T-helper 2 cell treated with Interferon-gamma antibody and Interleukin-4, amounts not matched to agents 100 ng/mL and 5 ng/mL, for 36 hours (primary cell): ENCODE results near the gene SLC25A11. TPM values are rescaled to one million over a fixed set of nuclear protein-coding genes. Genes with fewer than 3 reads are reported as not detected.

Experiments
- intact Hi-C: fragments of 100-400 bp; cut with micrococcal nuclease; formaldehyde crosslinking; loops from one replicate; pipeline ENCODE4 v1.15.1; 2023
- total RNA-seq: library from RNA; stranded (reverse); gene quantifications from 2 replicates; pipeline ENCODE4 v1.2.3, GENCODE V29; 2022

Gene SLC25A11
- total RNA-seq, 1 donor from 2014 or later: 88.9 TPM

DNA sequence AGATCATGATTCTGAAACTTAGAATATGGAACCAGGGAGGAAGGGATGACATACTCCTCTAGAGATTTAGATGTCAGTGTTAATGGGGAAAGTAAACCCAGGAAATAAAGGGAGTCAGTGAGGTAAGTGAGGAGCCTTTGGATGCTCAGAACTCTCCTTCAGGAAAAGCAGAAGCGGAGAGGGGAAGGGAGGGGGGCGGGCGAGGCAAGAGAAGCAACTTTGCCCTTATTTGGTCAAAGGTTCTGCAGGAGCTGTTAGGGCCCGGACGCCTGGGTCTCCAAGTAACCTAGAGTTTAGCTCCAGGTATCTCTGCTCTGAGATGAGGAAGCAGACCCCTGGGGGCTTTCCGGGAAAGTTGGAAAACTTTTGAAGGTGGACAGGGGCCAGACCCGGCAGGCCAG lies 7.2 kb upstream of the SLC25A11 start:
- intact Hi-C loops: loop anchor here (5.0 to 10.0 kb wide), 3 partner anchors 40 to 1708 kb away; partner anchors contain the start of genes C17orf100, CAMTA2, MED31 and UBE2G1

DNA sequence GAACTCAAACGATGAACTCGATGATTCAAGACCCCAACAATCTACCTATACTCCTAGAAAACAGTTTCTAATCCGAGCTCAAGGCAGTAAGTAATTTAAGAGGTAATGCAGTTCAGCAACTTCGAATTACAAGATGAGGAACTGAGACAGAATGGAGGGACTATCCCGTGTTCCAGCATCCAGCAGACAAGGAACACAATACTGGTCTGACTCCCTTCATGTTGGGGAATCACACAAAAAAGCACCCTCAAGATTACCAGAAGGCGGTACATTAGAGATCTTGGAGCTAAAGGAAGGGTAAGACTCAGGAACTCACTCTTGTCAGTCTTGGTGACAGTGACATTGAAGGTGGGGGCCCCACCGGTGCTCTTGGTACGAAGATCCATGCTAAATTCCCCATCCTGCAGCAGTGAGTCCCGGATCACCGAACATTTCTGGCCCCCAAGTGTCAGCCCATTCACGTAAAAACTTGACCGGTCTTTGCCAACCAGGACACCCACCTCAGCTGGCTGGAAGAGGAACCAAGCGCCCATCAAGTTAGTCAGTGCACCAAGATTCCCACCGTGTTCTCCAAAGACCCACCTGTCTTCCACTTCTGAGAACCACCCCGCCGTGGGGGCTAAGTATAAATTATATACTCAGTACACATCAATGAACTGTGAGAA lies 6.6 kb upstream of the SLC25A11 start:
- intact Hi-C loops: loop anchor here (5.0 to 10.0 kb wide), 3 partner anchors 41 to 1708 kb away; partner anchors contain the start of genes C17orf100, CAMTA2, MED31 and UBE2G1

GRCh38 chr17:4945944-4946280 lies 6.1 kb upstream of the SLC25A11 start:
- intact Hi-C loops: loop anchor here (5.0 to 10.0 kb wide), 3 partner anchors 41 to 1709 kb away; partner anchors contain the start of genes C17orf100, CAMTA2, MED31 and UBE2G1

GRCh38 chr17:4945176-4945943 lies 5.5 kb upstream of the SLC25A11 start:
- intact Hi-C loops: loop anchor here (5.0 to 10.0 kb wide), 3 partner anchors 42 to 1709 kb away; partner anchors contain the start of genes C17orf100, CAMTA2, MED31 and UBE2G1

DNA sequence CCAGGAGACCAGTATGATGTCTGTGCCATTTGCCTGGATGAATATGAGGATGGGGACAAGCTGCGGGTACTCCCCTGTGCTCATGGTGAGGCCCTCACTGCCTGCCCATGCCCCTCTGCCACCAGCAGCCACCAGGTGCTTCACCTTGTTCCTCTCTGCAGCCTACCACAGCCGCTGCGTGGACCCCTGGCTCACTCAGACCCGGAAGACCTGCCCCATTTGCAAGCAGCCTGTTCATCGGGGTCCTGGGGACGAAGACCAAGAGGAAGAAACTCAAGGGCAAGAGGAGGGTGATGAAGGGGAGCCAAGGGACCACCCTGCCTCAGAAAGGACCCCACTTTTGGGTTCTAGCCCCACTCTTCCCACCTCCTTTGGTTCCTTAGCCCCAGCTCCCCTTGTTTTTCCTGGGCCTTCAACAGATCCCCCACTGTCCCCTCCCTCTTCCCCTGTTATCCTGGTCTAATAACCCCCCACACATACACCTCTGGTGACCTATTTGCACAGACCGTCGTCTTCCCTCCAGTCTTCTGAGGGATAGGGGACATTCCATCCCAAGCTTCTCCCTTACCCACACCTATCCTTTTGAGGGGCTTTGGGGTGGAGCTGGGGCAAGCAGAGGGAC lies 4.8 kb upstream of the SLC25A11 start:
- intact Hi-C loops: loop anchor here (5.0 to 10.0 kb wide), 4 partner anchors 43 to 1710 kb away; partner anchors contain the start of genes C17orf100, CAMTA2, MED31 and PSMB6

DNA sequence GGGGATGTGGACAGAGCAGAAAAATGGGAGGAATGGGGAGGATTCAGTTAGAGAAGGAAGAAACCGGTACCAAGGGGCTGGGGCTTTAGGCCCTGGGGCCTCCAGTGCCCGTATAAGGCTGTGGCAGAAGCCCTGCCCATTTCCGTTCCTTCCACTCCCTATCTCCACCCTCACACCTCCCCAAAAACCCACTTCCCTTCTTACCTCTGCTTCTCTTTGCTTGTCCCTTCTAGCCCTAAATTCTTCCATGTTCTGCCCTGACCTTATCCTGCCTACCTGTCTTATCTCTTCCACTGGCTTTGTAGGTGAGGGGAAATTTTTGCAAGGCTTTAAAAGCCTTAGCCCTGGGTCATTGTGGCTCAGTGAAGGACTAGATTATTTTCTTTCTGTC lies 4.3 kb upstream of the SLC25A11 start:
- intact Hi-C loops: loop anchor here (5.0 to 10.0 kb wide), 3 partner anchors 147 to 1711 kb away; partner anchors contain the start of genes C17orf100, MED31, PSMB6 and UBE2G1

GRCh38 chr17:4942760-4943508 lies 3.1 kb upstream of the SLC25A11 start:
- intact Hi-C loops: loop anchor here (5.0 to 10.0 kb wide), 3 partner anchors 146 to 1712 kb away; partner anchors contain the start of genes C17orf100, MED31, PSMB6 and UBE2G1

DNA sequence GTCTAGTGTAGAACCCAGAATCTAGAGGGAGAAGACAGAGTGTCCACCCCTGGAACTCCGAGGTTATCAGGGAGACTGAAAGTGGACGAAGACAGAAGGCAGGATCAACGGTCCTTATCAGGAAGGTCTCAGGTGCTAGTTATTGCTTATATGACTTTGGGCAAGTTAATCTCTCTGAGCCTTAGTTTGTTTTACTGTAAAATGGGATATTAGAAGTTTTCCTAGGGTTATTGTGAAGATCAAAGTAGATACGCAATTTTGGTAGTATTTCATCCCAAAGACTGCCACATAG lies 1.4 kb upstream of the SLC25A11 start:
- intact Hi-C loops: loop anchor here (2.0 to 10.0 kb wide), 4 partner anchors 32 to 1714 kb away; partner anchors contain the start of genes C17orf100, MED31, PSMB6 and UBE2G1

- intact Hi-C loops: loop anchor here (1.0 to 10.0 kb wide), 10 partner anchors 8 to 1714 kb away; partner anchors contain the start of genes ARRB2, C17orf100, INCA1 and KIF1C
These were observed 891 bp upstream of the SLC25A11 start for GRCh38 chr17:4940555-4941318.

DNA sequence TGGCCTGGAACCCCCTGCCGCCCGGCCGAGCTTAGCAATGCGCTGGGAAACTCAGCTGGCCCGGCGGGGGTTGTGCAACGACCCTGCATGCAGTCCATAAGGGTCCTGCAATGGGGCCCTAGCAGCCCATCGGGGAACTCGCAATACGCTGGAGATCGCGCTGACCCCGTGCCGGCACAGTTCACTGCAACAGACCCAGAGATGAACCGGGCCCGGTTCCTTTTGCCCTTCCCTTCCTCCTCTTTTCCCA lies 375 bp downstream of the SLC25A11 start:
- intact Hi-C loops: no loop called here

- intact Hi-C loops: no loop called here
These were observed 929 bp downstream of the SLC25A11 start for GRCh38 chr17:4938688-4939545.

- intact Hi-C loops: no loop called here
These were observed 1.8 kb downstream of the SLC25A11 start for GRCh38 chr17:4938069-4938491.

DNA sequence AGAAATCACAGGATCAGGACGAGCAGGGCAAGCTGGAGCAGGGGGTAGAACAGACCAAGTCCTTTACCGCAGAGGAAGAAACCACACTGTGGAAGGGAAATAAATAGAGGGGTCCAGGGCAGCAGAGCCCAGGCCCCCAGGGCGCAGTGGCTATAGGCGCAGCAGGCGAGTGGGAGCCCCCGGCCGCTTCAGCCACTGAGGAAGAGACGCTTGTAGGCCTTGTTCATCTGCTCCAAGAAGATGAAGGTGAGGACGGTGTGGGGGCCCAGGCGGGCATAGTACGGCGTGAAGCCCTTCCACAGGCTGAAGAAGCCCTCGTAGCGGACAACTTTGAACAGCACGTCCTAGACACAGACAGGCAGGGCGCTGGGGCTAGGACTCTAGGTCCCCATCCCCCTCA lies 2.3 kb downstream of the SLC25A11 start:
- intact Hi-C loops: no loop called here

GRCh38 chr17:4936436-4936835 lies 3.4 kb downstream of the SLC25A11 start:
- intact Hi-C loops: no loop called here

- intact Hi-C loops: no loop called here
These were observed 4.2 kb downstream of the SLC25A11 start for GRCh38 chr17:4935650-4936049.

DNA sequence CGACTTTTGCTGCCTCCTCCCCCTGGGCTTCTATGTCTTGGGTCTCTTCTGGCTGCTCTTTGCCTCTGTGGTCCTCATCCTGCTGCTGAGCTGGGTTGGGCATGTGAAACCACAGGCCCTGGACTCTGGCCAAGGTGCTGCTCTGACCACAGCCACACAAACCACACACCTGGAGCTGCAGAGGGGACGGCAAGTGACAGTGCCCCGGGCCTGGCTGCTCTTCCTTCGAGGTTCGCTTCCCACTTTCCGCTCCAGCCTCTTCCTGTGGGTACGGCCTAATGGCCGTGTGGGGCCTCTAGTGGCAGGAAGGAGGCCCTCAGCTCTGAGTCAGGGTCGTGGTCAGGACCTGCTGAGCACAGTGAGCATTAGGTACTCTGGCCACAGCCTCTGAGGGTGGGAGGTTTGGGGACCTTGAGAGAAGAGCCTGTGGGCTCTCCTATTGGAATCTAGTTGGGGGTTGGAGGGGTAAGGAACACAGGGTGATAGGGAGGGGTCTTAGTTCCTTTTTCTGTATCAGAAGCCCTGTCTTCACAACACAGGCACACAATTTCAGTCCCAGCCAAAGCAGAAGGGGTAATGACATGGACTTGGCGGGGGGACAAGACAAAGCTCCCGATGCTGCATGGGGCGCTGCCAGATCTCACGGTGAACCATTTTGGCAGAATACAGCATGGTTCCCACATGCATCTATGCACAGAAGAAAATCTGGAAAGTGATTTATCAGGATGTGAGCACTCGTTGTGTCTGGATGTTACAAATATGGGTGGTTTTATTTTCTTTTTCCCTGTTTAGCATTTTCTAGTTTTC lies 5.5 kb downstream of the SLC25A11 start:
- intact Hi-C loops: no loop called here

- intact Hi-C loops: no loop called here
These were observed 6.2 kb downstream of the SLC25A11 start for GRCh38 chr17:4933646-4934045.

DNA sequence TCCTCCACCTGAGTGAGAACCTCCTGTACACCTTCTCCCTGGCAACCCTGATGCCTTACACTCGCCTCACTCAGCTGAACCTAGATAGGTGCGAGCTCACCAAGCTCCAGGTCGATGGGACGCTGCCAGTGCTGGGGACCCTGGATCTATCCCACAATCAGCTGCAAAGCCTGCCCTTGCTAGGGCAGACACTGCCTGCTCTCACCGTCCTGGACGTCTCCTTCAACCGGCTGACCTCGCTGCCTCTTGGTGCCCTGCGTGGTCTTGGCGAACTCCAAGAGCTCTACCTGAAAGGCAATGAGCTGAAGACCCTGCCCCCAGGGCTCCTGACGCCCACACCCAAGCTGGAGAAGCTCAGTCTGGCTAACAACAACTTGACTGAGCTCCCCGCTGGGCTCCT lies 7.1 kb downstream of the SLC25A11 start:
- intact Hi-C loops: no loop called here

DNA sequence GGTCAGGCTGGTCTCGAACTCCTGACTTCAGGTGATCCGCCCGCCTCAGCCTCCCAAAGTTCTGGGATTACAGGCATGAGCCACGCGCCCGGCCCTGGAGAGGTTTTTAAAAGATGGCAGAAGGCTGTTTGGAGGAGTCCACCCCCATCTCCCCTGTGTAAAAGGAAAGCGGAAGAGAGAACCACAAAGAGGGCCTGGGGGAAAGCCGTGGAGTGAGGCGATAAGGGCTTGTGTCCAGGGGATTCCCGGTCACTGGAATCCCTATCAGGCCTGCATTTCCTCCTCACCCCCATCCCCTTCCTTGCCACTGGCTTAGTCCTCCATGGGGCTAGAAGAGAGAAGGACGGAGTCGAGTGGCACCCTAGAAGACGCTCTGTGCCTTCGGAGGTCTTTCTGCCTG lies 7.9 kb downstream of the SLC25A11 start, which contains the start of gene GP1BA:
Gene GP1BA, plus strand, starts transcription at position 315 of the 400 bp plus-strand sequence. CDS start 328 bp downstream, outside the sequence.
- intact Hi-C loops: no loop called here
